ENCODE data around the gene KCND2. TPM values are rescaled to one million over a fixed set of nuclear protein-coding genes. Genes with fewer than 3 reads are reported as not detected.

KCND2 gene
- total and polyA plus RNA-seq, 2 of the 8 experiments (the other 6 are each of a cell fraction or from before 2014, with no cell fraction given) = 4.6 to 7.7 TPM

GRCh38 chr7:120529736-120530135 lies 256.8 kb downstream of the KCND2 start (continued):
- no peak for TF ChIP-seq CHD7 (IDR thresholded peaks at IDR 0.05; ENCODE audit: insufficient replicate concordance, low read length)
- no peak for TF ChIP-seq PHF8 (conservative IDR thresholded peaks at IDR 0.05; ENCODE audit: low read depth, low read length)
- no peak for TF ChIP-seq SIRT6 (IDR thresholded peaks at IDR 0.05; ENCODE audit: low read length)
